NCI-H524 (cell line): ENCODE measurements around the gene DENND10.
A peak's percentile ranks its signal among the peaks of the same experiment; 100 is the strongest.
"Not testable (repeated sequence)": the region's sequence is repeated elsewhere in the genome, so short reads cannot be mapped to it uniquely, and the experiment has no call there.

Experiments used
- DNase-seq, 2 experiments: peaks; one replicate each; lab custom pipeline; 2025; lab: John Stamatoyannopoulos, UW

DENND10 gene

DNA sequence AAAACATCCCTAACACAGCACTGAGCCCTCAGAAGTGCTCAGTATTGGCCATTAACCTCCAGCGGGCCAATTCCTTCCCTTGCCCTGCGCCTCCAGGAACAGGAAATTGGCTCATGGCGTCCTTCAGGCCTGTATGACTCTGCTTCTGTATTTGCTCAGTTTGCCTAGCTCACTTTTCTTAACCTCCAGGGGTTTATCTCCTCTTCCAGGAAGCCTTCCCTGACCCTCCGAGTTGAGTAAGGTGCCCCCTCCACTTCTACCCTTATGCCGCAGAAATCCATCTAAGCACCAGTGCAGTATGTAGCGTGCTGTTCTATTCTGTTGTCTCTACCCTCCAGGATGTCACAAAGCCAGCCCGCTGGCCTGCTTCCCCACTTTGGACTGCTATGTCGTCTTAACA, 62.7 kb downstream of the DENND10 start:
- no peak for DNase-seq

GRCh38 chr10:119167041-119167440, 63.1 kb downstream of the DENND10 start:
- no peak for DNase-seq

DNA sequence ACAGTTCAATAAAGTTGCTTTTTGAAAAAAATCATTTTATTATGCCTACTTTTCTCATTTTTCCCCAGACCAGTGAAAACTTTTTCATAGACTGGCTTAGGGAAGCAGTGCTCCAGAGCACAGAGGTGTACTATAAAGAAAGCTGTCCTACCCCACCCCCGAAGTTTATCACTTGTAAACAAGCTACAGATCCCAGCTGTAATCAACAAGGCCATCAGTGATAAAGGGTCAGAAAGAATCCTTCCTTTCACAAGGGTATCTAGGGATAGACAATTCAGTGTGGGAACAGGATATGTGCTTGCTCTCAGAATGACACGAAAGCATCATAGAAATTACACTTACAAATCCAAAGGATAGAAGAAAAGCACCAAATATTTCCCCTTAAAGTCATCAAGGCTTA, 70.2 kb downstream of the DENND10 start:
- no peak for DNase-seq

- no peak for DNase-seq
Observed at GRCh38 chr10:119176166-119176565, 72.3 kb downstream of the DENND10 start.

DNA sequence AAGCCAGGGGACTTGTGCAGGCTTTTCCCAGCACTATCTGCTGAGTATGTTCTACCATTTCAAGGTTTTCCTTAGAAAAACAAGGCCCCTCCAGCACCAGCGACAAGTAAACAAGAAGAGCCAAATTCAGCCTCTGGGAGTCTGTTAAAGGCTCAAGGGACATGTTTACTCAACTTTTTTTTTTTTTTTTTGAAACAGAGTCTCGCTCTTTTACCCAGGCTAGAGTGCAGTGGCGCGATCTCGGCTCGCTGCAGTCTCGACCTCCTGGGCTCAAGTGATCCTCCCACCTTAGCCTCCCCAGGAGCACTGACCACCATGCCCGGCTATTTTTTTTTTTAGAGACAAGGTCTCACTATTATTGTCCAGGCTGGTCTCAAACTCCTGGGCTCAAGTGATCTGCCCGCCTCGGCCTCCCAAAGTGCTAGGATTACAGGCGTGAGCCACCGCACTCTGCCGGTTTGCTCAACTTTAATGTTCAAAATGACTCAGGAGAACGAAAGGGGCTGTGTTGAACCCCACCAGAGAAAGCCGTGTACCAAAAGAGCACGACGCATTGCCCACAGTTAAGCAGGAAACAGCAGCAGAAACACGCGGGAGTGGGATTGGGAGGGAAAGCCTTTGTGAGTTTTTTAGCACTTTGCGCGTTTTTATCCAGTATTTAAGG, 73.9 kb downstream of the DENND10 start:
- DNase-seq, result no peak

DNA sequence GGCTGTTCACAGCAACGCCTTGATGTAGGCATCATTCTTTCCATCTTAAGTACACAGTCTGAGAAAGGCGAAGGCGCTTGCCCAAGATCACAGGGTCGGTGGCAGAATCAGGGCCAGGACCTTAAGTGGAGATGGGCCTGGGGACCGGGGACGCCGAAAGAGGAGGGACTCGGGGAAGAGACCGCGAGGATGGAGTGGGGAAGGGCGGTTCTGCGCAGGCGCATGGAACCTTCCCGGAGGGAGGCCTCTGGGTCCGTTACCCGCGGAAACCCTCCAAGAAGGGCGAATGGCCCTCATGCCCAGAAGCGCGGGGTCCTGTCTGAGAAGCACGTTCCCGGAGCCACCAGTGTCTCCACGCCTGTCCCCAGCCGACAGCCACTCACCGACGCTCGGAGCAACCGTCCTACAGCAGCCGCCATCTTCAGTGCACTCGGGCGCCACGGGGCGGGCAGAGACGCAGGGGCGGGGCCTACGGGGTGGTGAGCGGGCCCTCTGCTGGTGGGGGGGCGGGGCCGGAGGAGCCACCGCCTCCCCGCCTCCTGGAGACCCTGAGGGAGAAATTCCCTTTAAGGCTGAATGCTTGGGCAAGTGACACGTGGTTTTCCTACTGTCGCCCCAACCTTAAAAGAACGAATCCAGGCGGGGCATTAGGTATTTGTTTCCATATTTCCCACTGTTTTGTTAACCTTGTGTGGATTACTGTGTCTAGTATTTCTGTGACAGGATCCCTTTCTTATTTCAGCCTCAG, 74.6 kb downstream of the DENND10 start, which contains the start of gene PRDX3:
Gene PRDX3 (minus strand): TSS at position 441 of the 748 bp plus-strand sequence. CDS start 22 bp downstream, at position 419.
- DNase-seq, result peak; percentile 70 to 79

- not testable (repeated sequence) for DNase-seq
Observed at GRCh38 chr10:119180850-119181400, 77.0 kb downstream of the DENND10 start.

- DNase-seq, result no peak
Observed at GRCh38 chr10:119183664-119184412, 79.9 kb downstream of the DENND10 start.
